Right lobe of liver (tissue), 6 donors: ENCODE results near the gene RNF215. TPM values are rescaled to one million over a fixed set of nuclear protein-coding genes. Genes with fewer than 3 reads are reported as not detected.
A peak's percentile ranks its signal among the peaks of the same experiment; 100 is the strongest.

ENCODE experiments used
- ATAC-seq, 4 donors: fragments of 200-7000 bp; cut with Tn5 transposase; one replicate each; pipeline ENCODE4 v1.9.1; 2020; ENCODE audit warnings: mild to moderate bottlenecking in 4 of 4, moderate library complexity in 4 of 4
- DNase-seq, 3 donors: peaks; one replicate each; pipeline ENCODE4 v3.0.0-alpha.2; 2020
- H3K27ac ChIP-seq, 3 donors: fragments of 200-600 bp; one replicate each; pipeline ENCODE4 v1.8.0; 2022
- H3K27me3 ChIP-seq, 2 donors: fragments of 200-600 bp; one replicate each; pipeline ENCODE4 v1.8.0; 2022
- H3K36me3 ChIP-seq, 4 donors: fragments of 200-600 bp; sonication (generic) in 1 of 4; one replicate each; pipeline versions ENCODE4 v1.5.1 to v1.8.0; 2017 to 2022; ENCODE audit warnings: control low read depth in 1 of 4
- H3K4me1 ChIP-seq, 4 donors: fragments of 200-600 bp; sonication (generic) in 1 of 4; one replicate each; pipeline versions ENCODE4 v1.5.1 to v1.8.0; 2017 to 2022; ENCODE audit warnings: control low read depth in 1 of 4
- H3K4me3 ChIP-seq, 3 donors: fragments of 200-600 bp; one replicate each; pipeline ENCODE4 v1.8.0; 2022
- H3K9me3 ChIP-seq, 4 donors: fragments of 200-600 bp; sonication (generic) in 1 of 4; one replicate each; pipeline versions ENCODE4 v1.5.1 to v1.8.0; 2017 to 2022; ENCODE audit warnings: control low read depth in 1 of 4
- POLR2A ChIP-seq: fragments of 450-650 bp; IDR thresholded peaks from one replicate; pipeline ENCODE4 v1.6.1; 2017; ENCODE audit warnings: antibody characterized with exemption, mild to moderate bottlenecking
- WGBS: methylation state at CpG from one replicate; pipeline ENCODE4 v1.1.6; 2018; ENCODE audit warnings: low coverage, low lambda C conversion rate; ENCODE audit not compliant: insufficient coverage; ENCODE audit errors: missing lambda C conversion rate; 5-methylcytosine and 5-hydroxymethylcytosine counted together
- intact Hi-C, 2 donors: fragments of 100-400 bp; cut with DNase I; formaldehyde crosslinking; loops; one replicate each; pipeline versions ENCODE4 v1.11.2 to v1.14.1; 2022
- total RNA-seq, 6 experiments: library from RNA; depleted of rRNA in 2 of 6; stranded (reverse); fragments of >200 nt in 2 of 6; fragmentation: NEBNext Ultra II Directional in 3 of 6; extraction: Animal tissue kit (Norgen Biotek cat#: 25700) in 3 of 6; gene quantifications; one replicate each; pipeline versions ENCODE4 v1.1.0 to v1.2.4, GENCODE V29; 2016 to 2023
- TF ChIP-seq, protein P1 (sequence below), 4 donors: fragments of 200-600 bp in 3 of 4; fragments of 450-650 bp in 1 of 4; IDR thresholded peaks; one replicate each; pipeline versions ENCODE4 v1.5.1 to v1.8.0; 2016 to 2022; ENCODE audit warnings: antibody characterized with exemption in 4 of 4, mild to moderate bottlenecking in 2 of 4
- donor health status: DM: no; HTN: yes; CAD: no.
- donor health status: DM: no; HTN: no; CAD: no.
- donor health status: DM: no; HTN: no; CAD: no.
- donor health status: DM: no; HTN: yes; CAD: no.
- donor health status: DM: no; HTN: yes; CAD: no.

RNF215 gene
- total RNA-seq, 6 experiments from 2014 or later = 6.2 to 10.0 (median 7.4) TPM

DNA sequence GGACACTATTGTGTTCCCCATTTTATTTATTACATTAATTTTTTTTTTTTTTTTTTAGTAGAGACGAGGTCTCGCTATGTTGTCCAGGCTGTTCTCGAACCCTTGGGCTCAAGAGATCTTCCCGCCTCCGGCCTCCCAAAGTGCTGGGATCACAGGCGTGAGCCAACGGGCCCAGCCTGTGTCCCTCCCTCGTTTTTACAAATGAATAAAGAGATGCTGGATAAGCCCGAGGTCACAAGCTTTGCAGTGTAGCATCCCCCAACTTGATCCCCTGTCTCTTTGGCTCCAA lies 38.1 kb upstream of the RNF215 start:
- H3K27me3 ChIP-seq = no peaks in the 10 kb centered on the region
- DNase-seq (no peak), ATAC-seq (no peak)
- WGBS = 5% methylated on average over 9 of the region's 9 CpGs
- H3K4me1 ChIP-seq = peaks cover 0 to 54% (median 14%) of the 10 kb centered on the region in 4 donors
- peak overlapping the region; percentile 51 to 64 (median 59) for H3K4me3 ChIP-seq
- H3K9me3 ChIP-seq = no peaks in the 10 kb centered on the region
- H3K36me3 ChIP-seq = peaks cover 0 to 10% (median 0%) of the 10 kb centered on the region in 4 donors
- TF ChIP-seq, protein P1, sequence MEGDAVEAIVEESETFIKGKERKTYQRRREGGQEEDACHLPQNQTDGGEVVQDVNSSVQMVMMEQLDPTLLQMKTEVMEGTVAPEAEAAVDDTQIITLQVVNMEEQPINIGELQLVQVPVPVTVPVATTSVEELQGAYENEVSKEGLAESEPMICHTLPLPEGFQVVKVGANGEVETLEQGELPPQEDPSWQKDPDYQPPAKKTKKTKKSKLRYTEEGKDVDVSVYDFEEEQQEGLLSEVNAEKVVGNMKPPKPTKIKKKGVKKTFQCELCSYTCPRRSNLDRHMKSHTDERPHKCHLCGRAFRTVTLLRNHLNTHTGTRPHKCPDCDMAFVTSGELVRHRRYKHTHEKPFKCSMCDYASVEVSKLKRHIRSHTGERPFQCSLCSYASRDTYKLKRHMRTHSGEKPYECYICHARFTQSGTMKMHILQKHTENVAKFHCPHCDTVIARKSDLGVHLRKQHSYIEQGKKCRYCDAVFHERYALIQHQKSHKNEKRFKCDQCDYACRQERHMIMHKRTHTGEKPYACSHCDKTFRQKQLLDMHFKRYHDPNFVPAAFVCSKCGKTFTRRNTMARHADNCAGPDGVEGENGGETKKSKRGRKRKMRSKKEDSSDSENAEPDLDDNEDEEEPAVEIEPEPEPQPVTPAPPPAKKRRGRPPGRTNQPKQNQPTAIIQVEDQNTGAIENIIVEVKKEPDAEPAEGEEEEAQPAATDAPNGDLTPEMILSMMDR (IDR thresholded peaks at IDR 0.05) = no peak
- TF ChIP-seq POLR2A = no peak
- intact Hi-C loops = no loop called here
- peak overlapping the region; percentile 90 to 98 (median 95) for H3K27ac ChIP-seq

GRCh38 chr22:30424534-30425326 lies 37.5 kb upstream of the RNF215 start:
- peak in 1 of 3 donors; percentile 63 for DNase-seq
- Histone ChIP-seq H3K27me3 (no peaks in the 10 kb centered on the region), H3K27ac (peak overlapping the region; percentile 90 to 98 (median 95)), H3K4me3 (peak overlapping the region; percentile 51 to 64 (median 59)), H3K4me1 (peaks cover 0 to 60% (median 17%) of the 10 kb centered on the region in 4 donors), H3K9me3 (no peaks in the 10 kb centered on the region), H3K36me3 (peaks cover 0 to 16% (median 0%) of the 10 kb centered on the region in 4 donors)
- TF ChIP-seq POLR2A = no peak
- TF ChIP-seq, protein P1 (IDR thresholded peaks at IDR 0.05) = peak in 1 of 4 donors; percentile 12
- intact Hi-C loops = no loop called here
- no peak for ATAC-seq
- WGBS = 10% methylated on average over 12 of the region's 20 CpGs

DNA sequence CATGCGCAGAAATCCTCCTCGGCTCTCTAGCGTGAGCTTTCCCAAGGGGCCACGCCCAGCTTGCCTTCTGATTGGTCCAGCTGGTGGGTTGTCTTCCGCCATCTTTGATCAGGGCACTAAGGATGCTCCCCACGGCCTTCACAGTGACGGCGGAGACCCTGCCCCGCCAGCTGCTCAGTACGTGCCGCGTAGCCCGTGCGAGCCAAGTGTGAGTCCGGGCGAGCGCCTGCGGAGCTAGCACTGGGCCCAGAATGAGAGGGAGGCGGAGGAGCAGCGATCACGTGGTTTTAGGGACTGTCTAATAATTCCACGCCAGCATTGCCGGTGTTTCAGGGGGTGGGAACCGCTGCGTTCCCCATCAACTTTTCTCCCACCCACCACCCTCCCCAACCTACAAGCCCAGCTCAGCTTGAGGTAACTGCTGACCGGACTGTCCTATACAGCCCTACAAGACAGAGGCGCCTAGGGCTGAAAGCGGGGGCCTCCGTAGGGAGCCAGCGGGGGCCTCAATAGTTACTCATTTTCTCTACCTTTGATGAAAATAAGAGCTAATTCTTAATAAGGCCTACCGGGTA lies 36.8 kb upstream of the RNF215 start:
- H3K4me1 ChIP-seq = peaks cover 0 to 66% (median 20%) of the 10 kb centered on the region in 4 donors
- no peaks in the 10 kb centered on the region for H3K9me3 ChIP-seq
- ATAC-seq (peak; percentile 69 to 82 (median 76)), DNase-seq (peak; percentile 99)
- intact Hi-C loops = no loop called here
- H3K4me3 ChIP-seq = peak overlapping the region; percentile 51 to 59 (median 57)
- under 1% methylated on average over 17 of the region's 31 CpGs for WGBS
- H3K27me3 ChIP-seq = no peaks in the 10 kb centered on the region
- H3K36me3 ChIP-seq = peaks cover 0 to 21% (median 0%) of the 10 kb centered on the region in 4 donors
- H3K27ac ChIP-seq = peak overlapping the region; percentile 95 to 99 (median 98)
- TF ChIP-seq, protein P1 (IDR thresholded peaks at IDR 0.05) = no peak
- TF ChIP-seq POLR2A = peak; percentile 86

DNA sequence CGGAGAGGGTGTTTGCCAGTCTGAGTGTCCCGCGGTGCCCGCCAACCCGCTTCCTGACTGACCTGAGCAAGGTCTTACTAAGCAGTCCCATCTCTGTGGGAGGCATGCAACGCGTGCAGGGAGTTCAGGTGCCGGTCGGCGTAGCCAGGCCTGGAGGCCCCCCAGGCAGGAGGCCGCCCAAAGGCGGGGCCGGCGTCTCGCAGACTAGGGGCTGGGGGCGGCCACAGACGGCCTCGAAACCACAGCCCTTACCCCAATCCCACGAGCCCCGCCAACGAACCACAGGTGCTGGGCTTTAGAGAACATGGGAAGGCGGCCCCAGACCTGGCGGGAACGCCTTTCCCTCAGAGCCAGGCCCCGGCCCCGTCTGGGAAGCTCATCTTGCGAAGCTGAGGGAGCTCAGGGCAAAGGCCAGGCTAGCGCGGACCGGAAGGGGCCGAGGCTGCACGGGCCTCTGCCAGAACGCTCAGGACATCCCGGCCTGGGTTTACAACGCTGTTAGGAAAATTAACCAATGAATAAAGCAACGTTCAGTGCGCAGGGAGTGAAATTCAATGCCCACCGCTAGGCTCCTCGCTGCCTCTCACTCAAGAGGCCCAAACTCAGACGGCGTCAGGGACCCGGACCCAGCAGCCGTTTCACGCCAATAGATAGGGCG lies 36.2 kb upstream of the RNF215 start:
- 0% methylated on average over 8 of the region's 45 CpGs for WGBS
- Histone ChIP-seq H3K27ac (peak overlapping the region; percentile 95 to 99 (median 98)), H3K36me3 (peaks cover 0 to 25% (median 0%) of the 10 kb centered on the region in 4 donors), H3K4me1 (peaks cover 0 to 73% (median 22%) of the 10 kb centered on the region in 4 donors), H3K9me3 (no peaks in the 10 kb centered on the region), H3K4me3 (peak overlapping the region; percentile 51 to 59 (median 57)), H3K27me3 (no peaks in the 10 kb centered on the region)
- peak; percentile 45 to 72 (median 66) for ATAC-seq
- intact Hi-C loops = no loop called here
- peak; percentile 93 for TF ChIP-seq POLR2A
- TF ChIP-seq, protein P1 (IDR thresholded peaks at IDR 0.05) = no peak
- DNase-seq = peak; percentile 63 to 93 (median 92)
